H1 (cell line): ENCODE measurements around the gene FAM76A. TPM values are rescaled to one million over a fixed set of nuclear protein-coding genes. Genes with fewer than 3 reads are reported as not detected.

Source experiments
- CREB1 ChIP-seq: IDR thresholded peaks from 2 replicates; pipeline ENCODE4 v1.6.1; 2012; ENCODE audit warnings: inconsistent platforms
- EP300 ChIP-seq, 2 experiments: IDR thresholded peaks; 1 replicate in 1 of 2; 2 replicates in 1 of 2; pipeline ENCODE4 v1.6.1; 2011 to 2012; ENCODE audit warnings: low read depth in 2 of 2, low read length in 2 of 2, mild to moderate bottlenecking in 2 of 2, borderline replicate concordance in 1 of 2, inconsistent platforms in 1 of 2, moderate library complexity in 1 of 2
- GABPA ChIP-seq: IDR thresholded peaks from 2 replicates; pipeline ENCODE4 v1.6.1; 2011; ENCODE audit warnings: mild to moderate bottlenecking, low read length, moderate library complexity, borderline replicate concordance; ENCODE audit not compliant: insufficient read depth
- JUN ChIP-seq: IDR thresholded peaks from 2 replicates; pipeline ENCODE4 v1.6.1; 2011; ENCODE audit warnings: low read depth, mild to moderate bottlenecking, improper control_type of control experiment, low read length
- RBBP5 ChIP-seq: IDR thresholded peaks from 2 replicates; pipeline ENCODE4 v1.7.1; 2012; ENCODE audit warnings: low read depth, mild to moderate bottlenecking, inconsistent platforms, low read length, moderate library complexity, borderline replicate concordance
- SP1 ChIP-seq: IDR thresholded peaks from 2 replicates; pipeline ENCODE4 v1.6.1; 2011; ENCODE audit warnings: low read depth, low read length
- SP2 ChIP-seq: IDR thresholded peaks from 2 replicates; pipeline ENCODE4 v1.6.1; 2012; ENCODE audit warnings: mild to moderate bottlenecking, low read length, inconsistent platforms
- SUZ12 ChIP-seq: fragments of 200-600 bp; sonication (generic); IDR thresholded peaks from 2 replicates; pipeline ENCODE4 v1.6.1; 2012; ENCODE audit warnings: mild to moderate bottlenecking, inconsistent platforms, low read length, moderate library complexity, mixed read lengths
- TAF7 ChIP-seq: optimal IDR thresholded peaks from 2 replicates; pipeline ENCODE3; 2011; ENCODE audit warnings: low read depth, mild to moderate bottlenecking, inconsistent platforms, low read length, moderate library complexity, borderline replicate concordance
- TBP ChIP-seq: IDR thresholded peaks from 2 replicates; pipeline ENCODE4 v1.6.1; 2011; ENCODE audit warnings: low read depth, low read length, improper control_type of control experiment
- polyA plus RNA-seq, 7 experiments: library from polyadenylated mRNA; depleted of rRNA in 3 of 7; stranded (reverse) in 5 of 7; unstranded in 2 of 7; fragments of >200 nt in 5 of 7; fragments of 200-250 nt in 2 of 7; gene quantifications; 1 replicate in 5 of 7; 2 replicates in 1 of 7; 4 replicates in 1 of 7; pipeline versions ENCODE4 v1.2.1 to v1.2.3, GENCODE V29; 2011 to 2013; ENCODE audit warnings: missing spikeins in 2 of 7, mixed read lengths in 2 of 7
- total RNA-seq: library from RNA; stranded (reverse); fragmentation: NEBNext Ultra II Directional; extraction: Animal tissue kit (Norgen Biotek cat#: 25700); gene quantifications from 2 replicates; pipeline ENCODE4 v1.2.1, GENCODE V29; 2021

FAM76A gene
- total and polyA plus RNA-seq, 2 of the 8 experiments (the other 6 are each of a cell fraction or from before 2014, with no cell fraction given): 3.4 to 16.2 TPM

DNA sequence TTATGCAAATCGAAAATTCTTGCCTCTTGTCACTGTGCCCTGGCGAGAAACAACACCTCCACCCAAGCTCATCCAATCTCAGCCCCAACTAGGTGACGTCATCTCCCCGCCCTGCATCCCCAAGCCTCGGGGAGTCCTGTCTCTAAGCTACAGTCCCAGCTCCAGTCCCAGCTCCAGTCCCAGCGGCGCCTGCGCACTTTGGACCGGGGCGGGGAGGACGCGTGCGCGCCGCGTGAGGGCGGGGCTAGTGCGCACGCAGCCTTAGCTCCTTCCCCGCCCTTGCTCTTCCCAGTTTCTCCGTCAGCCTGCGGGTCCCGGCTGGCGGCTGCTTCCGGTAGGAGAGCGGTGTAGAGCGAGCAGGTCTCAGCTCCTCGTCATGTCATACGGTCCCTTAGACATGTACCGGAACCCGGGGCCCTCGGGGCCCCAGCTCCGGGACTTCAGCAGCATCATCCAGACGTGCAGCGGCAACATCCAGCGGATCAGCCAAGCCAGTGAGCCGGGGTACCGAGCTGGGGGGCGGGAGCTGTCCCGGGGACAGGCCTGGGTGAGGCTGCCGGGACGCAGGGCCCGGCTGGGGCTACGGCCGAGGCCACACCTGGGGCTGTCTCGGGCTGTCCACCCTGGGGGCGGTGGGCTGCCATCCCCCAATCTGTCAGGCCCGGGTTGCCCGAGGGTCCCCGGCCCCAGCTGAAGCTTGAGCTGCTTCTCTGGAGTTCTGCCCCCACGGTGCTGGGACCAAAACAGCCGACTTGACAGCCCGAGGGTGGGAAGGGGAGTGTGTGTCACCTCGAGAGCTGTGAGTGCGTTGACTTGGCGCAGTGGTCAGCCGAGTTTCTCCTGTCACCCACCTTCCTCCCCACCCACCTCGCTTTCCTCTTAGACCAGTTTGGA is 47.4 kb downstream of the FAM76A start, which contains the start of gene STX12 (continued):
- TF ChIP-seq EP300 (IDR thresholded peaks at IDR 0.05; ENCODE audit: borderline replicate concordance in 1 of 2, low read depth in 2 of 2, low read length in 2 of 2) (no peak), GABPA (no peak), SUZ12 (no peak), SP1 (peak; percentile 35; the same call in 1 of the 2 replicates), SP2 (no peak), CREB1 (peak; percentile 85), JUN (peak; percentile 82), TBP (peak; percentile 77; the same call in 1 of the 2 replicates), RBBP5 (0 out of 2 replicates have a peak, but pooled peaks have one; percentile 56), TAF7 (peak; percentile 59)
